Colon (tissue), 2 donors: ENCODE measurements around the gene WDR53.
"Not testable (repeated sequence)": the region's sequence is repeated elsewhere in the genome, so short reads cannot be mapped to it uniquely, and the experiment has no call there.

Experiments used
- FAIRE-seq: peaks from 2 replicates; lab custom pipeline; 2012; peaks lifted over from hg19 to GRCh38; lab: Jason Lieb, UNC
- donor health status: control.
- donor health status: control.

The WDR53 gene

DNA sequence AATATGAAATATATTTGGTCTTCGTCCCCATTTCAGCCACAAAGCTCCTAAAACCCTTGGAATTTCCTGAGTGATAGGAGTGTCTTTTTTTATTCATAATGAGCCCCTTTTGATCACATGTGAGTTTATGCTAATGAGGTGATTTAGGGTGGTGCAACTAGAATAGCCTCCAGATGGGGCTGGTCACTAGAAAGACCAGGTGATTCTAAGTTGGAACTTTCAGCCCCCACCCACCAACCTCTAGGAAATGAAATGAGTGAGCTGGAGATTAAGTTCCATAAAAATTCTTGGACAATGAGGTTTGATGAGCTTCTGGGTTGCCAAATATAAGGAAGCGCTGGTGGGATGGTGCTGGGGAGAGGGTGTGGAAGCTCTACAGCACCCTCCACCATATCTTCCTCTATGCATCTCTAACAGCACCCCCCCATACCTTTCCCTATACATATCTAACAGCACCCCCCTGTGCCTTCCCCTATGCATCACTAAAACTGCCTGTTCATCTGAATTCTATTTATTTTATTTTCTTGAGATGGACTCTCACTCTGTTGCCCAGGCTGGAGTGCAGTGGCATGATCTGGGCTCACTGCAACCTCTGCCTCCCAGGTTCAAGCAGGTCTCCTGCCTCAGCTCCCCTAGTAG, 51.1 kb downstream of the WDR53 start:
- FAIRE-seq: no peak

DNA sequence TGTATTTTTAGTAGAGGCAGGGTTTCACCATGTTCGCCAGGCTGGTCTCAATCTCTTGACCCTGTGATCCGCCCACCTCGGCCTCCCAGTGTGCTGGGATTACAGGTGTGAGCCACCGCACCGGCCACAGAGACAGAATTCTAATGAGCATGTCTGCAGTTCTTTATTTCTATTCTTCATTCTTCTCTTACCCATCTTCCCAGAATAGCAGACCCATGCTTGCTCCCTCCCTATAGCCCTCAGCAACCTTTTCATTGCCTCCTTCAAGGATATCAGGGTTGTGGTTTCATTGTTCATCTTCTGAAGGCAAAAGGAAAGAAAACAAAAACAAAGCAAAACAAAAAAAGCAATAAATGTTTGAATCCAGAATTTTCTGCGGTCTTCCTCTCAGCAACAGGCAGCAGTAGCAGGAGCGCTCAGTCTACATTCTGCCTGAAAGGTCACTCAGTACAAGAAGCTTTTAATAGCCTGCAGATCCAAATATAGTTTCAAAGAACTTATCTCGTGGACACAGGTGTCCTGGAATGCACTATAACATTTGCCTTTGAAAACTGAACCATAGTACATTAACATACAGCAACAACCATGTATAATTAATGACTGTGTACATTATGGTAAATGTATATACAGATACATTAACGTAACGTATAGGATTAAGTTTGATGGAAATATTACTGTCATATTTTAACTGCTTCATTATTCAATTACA, 53.3 kb downstream of the WDR53 start, which contains the start of gene SMCO1:
Gene SMCO1, minus strand, starts transcription at position 434 of the 709 bp plus-strand sequence. Its CDS starts 137 bp downstream, at position 297.
- FAIRE-seq: no peak

DNA sequence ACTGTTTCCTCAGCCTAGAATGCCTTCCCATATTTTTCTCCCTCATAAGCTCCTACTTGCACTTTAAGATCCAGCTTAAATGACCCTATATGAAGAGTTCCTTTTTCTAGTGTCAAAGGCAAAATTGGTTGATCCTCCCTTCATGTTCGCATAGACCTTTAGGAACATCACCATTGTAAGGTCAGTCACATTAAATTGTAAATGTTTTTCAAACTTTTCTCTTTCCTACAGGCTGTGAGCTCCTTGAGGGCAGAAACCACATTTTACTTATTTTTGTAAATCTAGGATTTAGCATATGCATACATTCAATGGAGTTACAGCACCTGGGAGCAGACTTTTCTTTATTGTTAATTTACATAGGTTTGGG, 54.0 kb downstream of the WDR53 start:
- no peak for FAIRE-seq

DNA sequence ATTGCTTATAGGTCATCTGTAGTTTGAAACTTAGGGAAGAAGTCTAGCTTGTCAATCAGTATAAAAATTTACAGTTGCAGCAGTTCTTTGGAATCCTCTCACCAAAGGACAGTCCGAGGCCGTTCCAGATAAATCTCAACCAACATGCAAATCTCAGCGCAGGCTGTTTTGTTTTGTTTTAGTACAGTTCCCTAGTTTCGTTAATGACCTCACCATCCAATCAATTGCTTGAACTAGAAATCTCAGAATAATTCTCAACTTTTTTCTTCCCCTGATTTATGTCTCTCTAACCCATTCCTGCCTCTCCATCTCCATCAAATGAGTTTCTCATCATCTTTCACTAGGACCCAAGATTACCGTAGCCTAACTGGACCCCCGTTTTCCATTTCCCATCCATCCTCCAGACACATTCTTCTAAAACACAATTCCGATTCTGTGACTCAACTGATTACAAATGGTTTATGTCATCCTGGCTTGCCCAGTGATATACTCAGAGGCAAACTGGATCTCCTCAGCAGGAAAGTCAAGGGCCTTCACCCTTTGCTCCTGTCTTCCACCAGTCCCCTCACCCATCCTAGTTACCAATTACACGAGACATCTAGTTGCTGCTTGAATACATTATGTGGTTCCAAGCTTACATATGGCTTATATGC, 54.5 kb downstream of the WDR53 start:
- no peak for FAIRE-seq

DNA sequence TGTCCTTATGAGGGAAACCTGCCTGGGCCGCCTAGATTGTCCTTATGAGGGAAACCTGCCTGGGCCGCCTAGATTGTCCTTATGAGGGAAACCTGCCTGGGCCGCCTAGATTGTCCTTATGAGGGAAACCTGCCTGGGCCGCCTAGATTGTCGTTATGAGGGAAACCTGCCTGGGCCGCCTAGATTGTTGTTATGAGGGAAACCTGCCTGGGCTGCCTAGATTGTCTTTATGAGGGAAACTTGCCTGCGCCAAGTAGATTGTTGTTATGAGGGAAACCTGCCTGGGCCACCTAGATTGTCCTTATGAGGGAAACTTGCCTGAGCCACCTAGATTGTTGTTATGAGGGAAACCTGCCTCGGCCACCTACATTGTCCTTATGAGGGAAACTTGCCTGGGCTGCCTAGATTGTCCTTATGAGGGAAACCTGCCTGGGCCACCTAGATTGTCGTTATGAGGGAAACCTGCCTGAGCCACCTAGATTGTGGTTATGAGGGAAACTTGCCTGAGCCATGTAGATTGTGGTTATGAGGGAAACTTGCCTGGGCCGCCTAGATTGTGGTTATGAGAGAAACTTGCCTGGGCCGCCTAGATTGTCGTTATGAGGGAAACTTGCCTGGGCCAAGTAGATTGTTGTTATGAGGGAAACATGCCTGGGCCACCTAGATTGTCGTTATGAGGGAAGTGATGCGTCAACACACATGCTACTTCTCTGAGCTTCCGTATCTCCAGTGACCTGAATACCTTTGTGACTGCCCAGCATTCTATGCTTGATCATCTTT, 56.5 kb downstream of the WDR53 start:
- FAIRE-seq: not testable (repeated sequence)

DNA sequence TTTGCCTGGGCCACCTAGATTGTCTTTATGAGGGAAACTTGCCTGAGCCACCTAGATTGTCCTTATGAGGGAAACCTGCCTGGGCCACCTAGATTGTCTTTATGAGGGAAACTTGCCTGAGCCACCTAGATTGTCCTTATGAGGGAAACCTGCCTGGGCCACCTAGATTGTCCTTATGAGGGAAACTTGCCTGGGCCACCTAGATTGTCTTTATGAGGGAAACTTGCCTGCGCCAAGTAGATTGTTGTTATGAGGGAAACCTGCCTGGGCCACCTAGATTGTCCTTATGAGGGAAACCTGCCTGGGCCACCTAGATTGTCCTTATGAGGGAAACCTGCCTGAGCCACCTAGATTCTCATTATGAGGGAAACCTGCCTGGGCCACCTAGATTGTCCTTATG, 57.2 kb downstream of the WDR53 start:
- not testable (repeated sequence) for FAIRE-seq

DNA sequence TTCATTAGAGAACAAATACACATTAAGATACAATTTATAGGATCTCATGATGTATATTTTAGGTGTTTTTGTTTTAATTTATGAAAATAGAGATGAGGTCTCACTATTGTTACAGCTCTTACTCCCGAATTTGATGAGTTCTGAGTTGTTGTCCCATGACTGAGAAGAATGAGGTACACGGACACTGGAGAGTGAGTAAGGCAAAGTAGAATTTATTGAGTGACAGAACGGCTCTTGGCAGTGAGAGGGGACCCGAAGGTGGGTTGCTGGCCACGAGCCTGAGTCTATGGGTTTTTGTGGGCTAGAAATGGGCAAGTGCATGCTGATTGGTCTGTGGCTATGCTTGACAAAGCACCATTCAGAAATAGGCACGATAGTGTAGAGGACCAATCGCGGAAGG, 61.7 kb downstream of the WDR53 start:
- no peak for FAIRE-seq

DNA sequence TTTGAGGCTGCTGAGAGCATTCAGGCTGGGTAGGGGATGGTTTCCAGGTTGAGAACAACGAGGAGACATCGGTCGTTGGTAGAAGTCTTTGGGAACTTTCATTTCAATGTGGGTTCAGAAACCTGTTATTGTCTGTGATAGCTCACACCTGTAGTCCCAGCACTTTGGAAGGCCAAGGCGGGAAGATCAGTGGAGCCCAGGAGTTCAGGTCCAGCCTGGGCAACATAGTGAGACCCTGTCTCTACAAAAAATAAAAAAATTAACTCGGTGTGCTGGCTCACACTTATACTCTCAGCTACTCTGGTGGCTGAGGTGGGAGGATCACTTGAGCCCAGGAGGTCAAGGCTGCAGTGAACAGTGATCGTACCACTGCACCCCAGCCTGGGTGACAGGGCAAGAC, 63.8 kb downstream of the WDR53 start:
- no peak for FAIRE-seq
